Neural cell (in vitro differentiated cells): ENCODE results near the gene DPF3.

ENCODE experiments used
- RAD21 ChIP-seq: fragments of 450-650 bp; conservative IDR thresholded peaks from 2 replicates; pipeline ENCODE4 v1.6.1; 2014; ENCODE audit warnings: antibody characterized with exemption, mild to moderate bottlenecking, moderate library complexity
- SMC3 ChIP-seq: fragments of 450-650 bp; conservative IDR thresholded peaks from 2 replicates; pipeline ENCODE4 v1.6.1; 2014; ENCODE audit warnings: antibody characterized with exemption, mild to moderate bottlenecking, moderate library complexity; ENCODE audit not compliant: poor library complexity
- TF ChIP-seq, protein P1 (sequence below): fragments of 450-650 bp; IDR thresholded peaks from 2 replicates; pipeline ENCODE4 v1.5.1; 2014; ENCODE audit warnings: antibody characterized with exemption, mild to moderate bottlenecking, moderate library complexity; ENCODE audit not compliant: poor library complexity, severe bottlenecking
- TF ChIP-seq, protein P2 (sequence below): IDR thresholded peaks from 2 replicates; pipeline ENCODE4 v1.6.1; 2012; ENCODE audit warnings: borderline replicate concordance

DNA sequence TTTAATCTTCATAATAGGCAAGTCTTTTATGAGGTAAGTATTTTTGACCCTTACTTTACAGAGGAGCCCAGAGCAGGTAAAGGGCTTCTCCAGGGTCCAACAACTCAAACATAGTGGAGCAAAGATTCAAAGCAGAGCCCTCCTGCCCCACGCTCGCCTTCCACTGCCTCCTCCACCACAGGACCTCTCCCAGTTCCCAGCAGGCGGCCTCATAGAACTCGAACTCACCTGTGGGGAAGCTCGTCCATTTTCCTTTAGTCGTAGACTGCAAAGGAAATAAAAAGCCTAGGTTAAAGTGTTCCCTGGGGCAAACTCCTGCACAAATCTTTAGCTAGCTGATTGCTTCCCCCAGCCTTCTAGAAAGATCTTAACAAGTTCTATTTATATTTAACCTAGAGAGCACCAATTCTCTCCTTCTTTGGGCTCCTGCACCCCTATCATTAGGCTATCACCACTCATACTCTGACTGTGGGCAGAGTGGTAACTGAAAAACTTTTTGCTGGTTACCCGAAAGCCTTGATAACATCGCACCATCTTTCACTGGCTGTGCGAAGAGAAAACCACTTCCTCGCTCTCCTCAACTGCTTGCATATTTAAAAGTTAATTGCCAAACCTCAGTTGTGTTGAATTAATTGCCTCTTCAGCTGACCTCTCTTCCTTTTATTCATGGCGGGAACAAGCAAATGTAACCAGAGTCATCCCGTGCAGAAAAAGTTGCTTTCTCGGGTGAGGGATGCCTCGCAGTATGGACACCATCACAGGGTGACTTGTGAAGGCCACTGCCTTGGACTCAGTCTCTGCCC is 299.6 kb downstream of the DPF3 start:
- TF ChIP-seq, protein P1, sequence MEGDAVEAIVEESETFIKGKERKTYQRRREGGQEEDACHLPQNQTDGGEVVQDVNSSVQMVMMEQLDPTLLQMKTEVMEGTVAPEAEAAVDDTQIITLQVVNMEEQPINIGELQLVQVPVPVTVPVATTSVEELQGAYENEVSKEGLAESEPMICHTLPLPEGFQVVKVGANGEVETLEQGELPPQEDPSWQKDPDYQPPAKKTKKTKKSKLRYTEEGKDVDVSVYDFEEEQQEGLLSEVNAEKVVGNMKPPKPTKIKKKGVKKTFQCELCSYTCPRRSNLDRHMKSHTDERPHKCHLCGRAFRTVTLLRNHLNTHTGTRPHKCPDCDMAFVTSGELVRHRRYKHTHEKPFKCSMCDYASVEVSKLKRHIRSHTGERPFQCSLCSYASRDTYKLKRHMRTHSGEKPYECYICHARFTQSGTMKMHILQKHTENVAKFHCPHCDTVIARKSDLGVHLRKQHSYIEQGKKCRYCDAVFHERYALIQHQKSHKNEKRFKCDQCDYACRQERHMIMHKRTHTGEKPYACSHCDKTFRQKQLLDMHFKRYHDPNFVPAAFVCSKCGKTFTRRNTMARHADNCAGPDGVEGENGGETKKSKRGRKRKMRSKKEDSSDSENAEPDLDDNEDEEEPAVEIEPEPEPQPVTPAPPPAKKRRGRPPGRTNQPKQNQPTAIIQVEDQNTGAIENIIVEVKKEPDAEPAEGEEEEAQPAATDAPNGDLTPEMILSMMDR, result no peak
- no peak for TF ChIP-seq RAD21
- no peak for TF ChIP-seq SMC3
- TF ChIP-seq, protein P2, sequence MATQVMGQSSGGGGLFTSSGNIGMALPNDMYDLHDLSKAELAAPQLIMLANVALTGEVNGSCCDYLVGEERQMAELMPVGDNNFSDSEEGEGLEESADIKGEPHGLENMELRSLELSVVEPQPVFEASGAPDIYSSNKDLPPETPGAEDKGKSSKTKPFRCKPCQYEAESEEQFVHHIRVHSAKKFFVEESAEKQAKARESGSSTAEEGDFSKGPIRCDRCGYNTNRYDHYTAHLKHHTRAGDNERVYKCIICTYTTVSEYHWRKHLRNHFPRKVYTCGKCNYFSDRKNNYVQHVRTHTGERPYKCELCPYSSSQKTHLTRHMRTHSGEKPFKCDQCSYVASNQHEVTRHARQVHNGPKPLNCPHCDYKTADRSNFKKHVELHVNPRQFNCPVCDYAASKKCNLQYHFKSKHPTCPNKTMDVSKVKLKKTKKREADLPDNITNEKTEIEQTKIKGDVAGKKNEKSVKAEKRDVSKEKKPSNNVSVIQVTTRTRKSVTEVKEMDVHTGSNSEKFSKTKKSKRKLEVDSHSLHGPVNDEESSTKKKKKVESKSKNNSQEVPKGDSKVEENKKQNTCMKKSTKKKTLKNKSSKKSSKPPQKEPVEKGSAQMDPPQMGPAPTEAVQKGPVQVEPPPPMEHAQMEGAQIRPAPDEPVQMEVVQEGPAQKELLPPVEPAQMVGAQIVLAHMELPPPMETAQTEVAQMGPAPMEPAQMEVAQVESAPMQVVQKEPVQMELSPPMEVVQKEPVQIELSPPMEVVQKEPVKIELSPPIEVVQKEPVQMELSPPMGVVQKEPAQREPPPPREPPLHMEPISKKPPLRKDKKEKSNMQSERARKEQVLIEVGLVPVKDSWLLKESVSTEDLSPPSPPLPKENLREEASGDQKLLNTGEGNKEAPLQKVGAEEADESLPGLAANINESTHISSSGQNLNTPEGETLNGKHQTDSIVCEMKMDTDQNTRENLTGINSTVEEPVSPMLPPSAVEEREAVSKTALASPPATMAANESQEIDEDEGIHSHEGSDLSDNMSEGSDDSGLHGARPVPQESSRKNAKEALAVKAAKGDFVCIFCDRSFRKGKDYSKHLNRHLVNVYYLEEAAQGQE, result no peak
